ENCODE results near the gene CCDC159.

GRCh38 chr19:11321191-11322126 is 24.9 kb upstream of the CCDC159 start:
- TF ChIP-seq CTCF (IDR thresholded peaks at IDR 0.05) = no peak
- TF ChIP-seq POLR2A (IDR thresholded peaks at IDR 0.05) = no peak
